Fibroblast of mammary gland (primary cell): ENCODE data around the gene SLA2.

ENCODE experiments used
- DNase-seq: peaks from one replicate; pipeline ENCODE4 v3.0.0-alpha.2; 2010; ENCODE audit warnings: low read depth
- H3K4me3 ChIP-seq: 2 replicates; pipeline ENCODE4 v1.5.1; 2011; ENCODE audit warnings: low read depth, mild to moderate bottlenecking, low read length, moderate library complexity; ENCODE audit not compliant: control insufficient read depth
- CTCF ChIP-seq: conservative IDR thresholded peaks from 2 replicates; pipeline ENCODE4 v1.5.1; 2011; ENCODE audit warnings: low read depth, low read length, inconsistent platforms; ENCODE audit not compliant: control insufficient read depth, insufficient read depth

The SLA2 gene

GRCh38 chr20:36658300-36658699 is 12.3 kb upstream of the SLA2 start:
- no peak overlapping the region for H3K4me3 ChIP-seq
- no peak for DNase-seq

GRCh38 chr20:36656733-36657132 is 10.7 kb upstream of the SLA2 start:
- no peak for TF ChIP-seq CTCF
- no peak for DNase-seq
- no peak overlapping the region for H3K4me3 ChIP-seq

More at GRCh38 chr20:36658300-36658699, 12.3 kb upstream of the SLA2 start:
- no peak for TF ChIP-seq CTCF

GRCh38 chr20:36655004-36655403 is 9.0 kb upstream of the SLA2 start:
- H3K4me3 ChIP-seq: no peak overlapping the region
- no peak for TF ChIP-seq CTCF
- DNase-seq: no peak

GRCh38 chr20:36654506-36654905 is 8.5 kb upstream of the SLA2 start:
- no peak overlapping the region for H3K4me3 ChIP-seq
- DNase-seq: no peak
- no peak for TF ChIP-seq CTCF

GRCh38 chr20:36653456-36653855 is 7.5 kb upstream of the SLA2 start:
- H3K4me3 ChIP-seq: no peak overlapping the region
- no peak for DNase-seq
- TF ChIP-seq CTCF: no peak

- no peak overlapping the region for H3K4me3 ChIP-seq
- DNase-seq: no peak
- no peak for TF ChIP-seq CTCF
Observed at GRCh38 chr20:36647196-36648121, 1.5 kb upstream of the SLA2 start.

- H3K4me3 ChIP-seq: no peak overlapping the region
- DNase-seq: no peak
- TF ChIP-seq CTCF: no peak
Observed at GRCh38 chr20:36646678-36647077, 682 bp upstream of the SLA2 start.
